Omental fat pad (tissue), 4 donors: Measurements from ENCODE around the gene SLC6A15. TPM values are rescaled to one million over a fixed set of nuclear protein-coding genes. Genes with fewer than 3 reads are reported as not detected.

Source experiments
- ATAC-seq: fragments of 150-250 bp; one replicate; pipeline ENCODE4 v1.9.1; 2016; ENCODE audit warnings: mild to moderate bottlenecking, moderate library complexity; ENCODE audit not compliant: low FRiP score
- DNase-seq: peaks from one replicate; pipeline ENCODE4 v3.0.0-alpha.2; 2019; ENCODE audit warnings: low spot score
- total RNA-seq, 4 donors: library from RNA; depleted of rRNA; stranded (reverse); fragments of >200 nt; gene quantifications; one replicate each; pipeline ENCODE4 v1.1.0, GENCODE V29; 2016
- TF ChIP-seq, protein P1 (sequence below), 3 donors: fragments of 450-650 bp; IDR thresholded peaks; one replicate each; pipeline ENCODE4 v1.5.1; 2016 to 2017; ENCODE audit warnings: antibody characterized with exemption in 3 of 3, mild to moderate bottlenecking in 3 of 3, moderate library complexity in 2 of 3

The SLC6A15 gene
- total RNA-seq, 4 donors from 2014 or later, result 0.95 TPM; not detected in 3

- DNase-seq (no peak), ATAC-seq (no peak)
- TF ChIP-seq, protein P1, sequence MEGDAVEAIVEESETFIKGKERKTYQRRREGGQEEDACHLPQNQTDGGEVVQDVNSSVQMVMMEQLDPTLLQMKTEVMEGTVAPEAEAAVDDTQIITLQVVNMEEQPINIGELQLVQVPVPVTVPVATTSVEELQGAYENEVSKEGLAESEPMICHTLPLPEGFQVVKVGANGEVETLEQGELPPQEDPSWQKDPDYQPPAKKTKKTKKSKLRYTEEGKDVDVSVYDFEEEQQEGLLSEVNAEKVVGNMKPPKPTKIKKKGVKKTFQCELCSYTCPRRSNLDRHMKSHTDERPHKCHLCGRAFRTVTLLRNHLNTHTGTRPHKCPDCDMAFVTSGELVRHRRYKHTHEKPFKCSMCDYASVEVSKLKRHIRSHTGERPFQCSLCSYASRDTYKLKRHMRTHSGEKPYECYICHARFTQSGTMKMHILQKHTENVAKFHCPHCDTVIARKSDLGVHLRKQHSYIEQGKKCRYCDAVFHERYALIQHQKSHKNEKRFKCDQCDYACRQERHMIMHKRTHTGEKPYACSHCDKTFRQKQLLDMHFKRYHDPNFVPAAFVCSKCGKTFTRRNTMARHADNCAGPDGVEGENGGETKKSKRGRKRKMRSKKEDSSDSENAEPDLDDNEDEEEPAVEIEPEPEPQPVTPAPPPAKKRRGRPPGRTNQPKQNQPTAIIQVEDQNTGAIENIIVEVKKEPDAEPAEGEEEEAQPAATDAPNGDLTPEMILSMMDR (IDR thresholded peaks at IDR 0.05), result no peak
Observed at GRCh38 chr12:84826925-84827324, 85.7 kb downstream of the SLC6A15 start.

DNA sequence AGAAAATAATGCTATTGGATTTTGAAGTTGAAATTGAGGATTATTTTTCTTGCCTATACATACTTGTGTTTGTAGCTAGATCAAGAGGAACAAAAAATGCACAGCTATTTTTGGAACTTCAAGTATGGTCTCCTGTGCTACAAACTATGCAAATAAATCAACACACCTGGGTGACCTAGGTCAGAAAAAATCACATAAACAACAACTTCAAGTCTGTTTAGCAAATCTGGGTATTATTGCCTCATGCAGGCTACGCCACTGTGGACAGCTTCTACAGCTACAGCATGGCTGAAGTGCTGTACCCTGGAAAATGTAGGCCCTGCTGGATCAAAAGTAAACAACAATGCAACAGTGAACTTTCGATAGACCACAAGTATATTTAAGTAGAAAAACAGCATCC lies 87.5 kb downstream of the SLC6A15 start:
- no peak for ATAC-seq
- TF ChIP-seq, protein P1 (IDR thresholded peaks at IDR 0.05), result no peak

DNA sequence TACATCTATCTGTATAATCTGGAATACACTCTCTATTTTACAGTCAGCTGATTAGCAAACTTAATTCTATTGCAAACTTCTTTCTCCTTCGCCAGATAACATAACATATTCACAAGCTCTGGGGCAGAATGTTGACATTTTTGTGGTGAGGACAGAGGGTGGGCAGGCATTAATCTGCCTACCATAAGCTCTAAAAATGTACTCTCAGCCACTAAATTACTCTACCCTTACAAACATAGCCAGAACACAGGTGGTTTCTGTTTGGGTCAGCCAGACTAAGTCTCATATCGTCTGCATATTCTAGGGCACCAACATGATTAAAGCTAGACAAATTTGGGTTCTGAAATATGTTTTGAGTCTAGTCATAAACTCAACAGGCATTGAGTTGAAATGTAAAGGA lies 90.1 kb downstream of the SLC6A15 start:
- TF ChIP-seq, protein P1 (IDR thresholded peaks at IDR 0.05), result no peak
- no peak for ATAC-seq

More for the DNA sequence above, 87.5 kb downstream of the SLC6A15 start:
- DNase-seq, result no peak

GRCh38 chr12:84816916-84817695 lies 95.5 kb downstream of the SLC6A15 start:
- no peak for ATAC-seq
- no peak for DNase-seq
- TF ChIP-seq, protein P1 (IDR thresholded peaks at IDR 0.05), result no peak

More for the DNA sequence above, 90.1 kb downstream of the SLC6A15 start:
- no peak for DNase-seq

- ATAC-seq (no peak), DNase-seq (no peak)
- TF ChIP-seq, protein P1 (IDR thresholded peaks at IDR 0.05), result no peak
Observed at GRCh38 chr12:84814664-84815245, 97.8 kb downstream of the SLC6A15 start.

DNA sequence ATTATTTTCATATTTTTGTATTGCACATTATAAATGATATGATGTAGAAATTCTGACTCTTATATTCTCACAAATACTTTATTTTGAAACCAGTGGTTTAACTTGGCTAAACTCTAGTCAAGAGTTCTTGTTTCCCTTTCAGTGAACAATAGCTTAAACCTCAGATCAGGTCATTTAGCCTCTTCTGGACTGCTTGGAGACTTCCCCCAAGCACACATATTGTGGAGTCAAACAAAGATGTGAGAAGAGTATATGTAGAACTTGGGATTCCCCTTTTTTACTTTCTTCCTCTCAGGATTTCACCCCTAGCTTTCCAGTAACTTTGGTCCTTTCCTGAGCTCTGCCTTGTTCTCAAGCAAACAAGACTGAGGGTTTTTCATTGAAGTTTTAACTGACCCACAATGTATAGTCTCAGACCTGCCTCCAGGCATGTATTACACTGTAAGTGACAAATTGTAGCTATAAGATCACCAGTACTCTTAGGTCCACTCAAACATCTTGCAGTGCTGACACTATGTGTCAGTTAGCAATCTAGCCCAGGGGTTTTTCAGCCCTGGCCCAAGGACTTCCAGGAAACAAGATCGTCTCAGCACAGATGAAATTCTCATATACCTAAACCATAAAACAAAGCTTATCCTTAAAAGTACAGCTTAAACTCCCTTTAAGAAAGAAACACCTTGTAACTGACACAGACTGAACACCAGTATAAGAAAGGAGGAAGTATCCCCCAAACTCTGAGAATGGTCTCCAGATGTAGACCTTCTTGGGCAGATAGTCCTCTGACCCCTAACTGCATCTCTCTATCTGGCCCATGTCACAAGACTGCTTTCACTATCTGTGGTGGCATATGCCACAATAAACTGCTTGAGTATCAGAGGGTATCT lies 98.6 kb downstream of the SLC6A15 start:
- ATAC-seq (no peak), DNase-seq (no peak)
- TF ChIP-seq, protein P1 (IDR thresholded peaks at IDR 0.05), result no peak
